Karpas-422 (cell line): Measurements from ENCODE around the gene PTPRR. TPM values are rescaled to one million over a fixed set of nuclear protein-coding genes. Genes with fewer than 3 reads are reported as not detected.

Experiments
- DNase-seq: peaks from one replicate; pipeline ENCODE4 v3.0.0-alpha.2; 2015
- H2AFZ ChIP-seq: fragments of 200-600 bp; sonication (generic); 2 replicates; pipeline ENCODE4 v1.6.1; 2014; ENCODE audit warnings: antibody characterized with exemption, low read length, mixed read lengths
- H3K27ac ChIP-seq: fragments of 200-600 bp; sonication (generic); 2 replicates; pipeline ENCODE4 v1.5.1; 2014; ENCODE audit warnings: mild to moderate bottlenecking, low read length, moderate library complexity
- H3K27me3 ChIP-seq: fragments of 200-600 bp; sonication (generic); 2 replicates; pipeline ENCODE4 v1.6.1; 2014; ENCODE audit warnings: low read length, mixed read lengths
- H3K36me3 ChIP-seq: fragments of 200-600 bp; sonication (generic); 2 replicates; pipeline ENCODE4 v1.6.1; 2014; ENCODE audit warnings: low read length, mixed read lengths; ENCODE audit not compliant: insufficient read depth
- H3K4me1 ChIP-seq: fragments of 200-600 bp; sonication (generic); 2 replicates; pipeline ENCODE4 v1.6.1; 2014; ENCODE audit warnings: mild to moderate bottlenecking, low read length, mixed read lengths
- H3K4me2 ChIP-seq: fragments of 200-600 bp; sonication (generic); 2 replicates; pipeline ENCODE4 v1.6.1; 2014; ENCODE audit warnings: low read length, low read depth, mild to moderate bottlenecking; ENCODE audit not compliant: poor library complexity, severe bottlenecking
- H3K4me3 ChIP-seq: fragments of 200-600 bp; sonication (generic); 2 replicates; pipeline ENCODE4 v1.5.1; 2014; ENCODE audit warnings: mild to moderate bottlenecking, antibody characterized with exemption, low read length, mixed read lengths
- H3K79me2 ChIP-seq: fragments of 200-600 bp; sonication (generic); 2 replicates; pipeline ENCODE4 v1.6.1; 2014; ENCODE audit warnings: mild to moderate bottlenecking, low read length, mixed read lengths
- H3K9ac ChIP-seq: fragments of 200-600 bp; sonication (generic); 2 replicates; pipeline ENCODE4 v1.6.0; 2014; ENCODE audit warnings: low read length
- H3K9me2 ChIP-seq: fragments of 200-600 bp; sonication (generic), shearing (Covaris generic); replicated peaks from 2 replicates; pipeline ENCODE4 v1.6.0; 2014; ENCODE audit warnings: mild to moderate bottlenecking, low read length, moderate library complexity; ENCODE audit not compliant: insufficient read depth
- H3K9me3 ChIP-seq: fragments of 300-700, 200-600 bp; sonication (generic); 2 replicates; pipeline ENCODE4 v1.6.1; 2014; ENCODE audit warnings: low read length, mixed read lengths
- H4K20me1 ChIP-seq: fragments of 200-600 bp; sonication (generic); 2 replicates; pipeline ENCODE4 v1.6.1; 2014; ENCODE audit warnings: mild to moderate bottlenecking, antibody characterized with exemption, low read length, low read depth; ENCODE audit not compliant: insufficient read depth
- total RNA-seq: library from RNA; depleted of rRNA; stranded (reverse); fragments of >200 nt; shearing (Covaris generic); gene quantifications from 2 replicates; pipeline ENCODE4 v1.2.3, GENCODE V29; 2014; ENCODE audit warnings: low replicate concordance

PTPRR gene
- total RNA-seq, 1 experiment from 2014 or later, result not detected

- Histone ChIP-seq H3K9me2 (no peaks in the 10 kb centered on the region), H3K79me2 (no peaks in the 10 kb centered on the region), H2AFZ (no peak overlapping the region), H3K4me1 (no peaks in the 10 kb centered on the region), H3K36me3 (no peaks in the 10 kb centered on the region), H3K27me3 (no peaks in the 10 kb centered on the region; the same call in 1 of the 2 replicates), H3K4me3 (no peak overlapping the region), H3K9me3 (no peaks in the 10 kb centered on the region), H4K20me1 (no peaks in the 10 kb centered on the region), H3K9ac (no peak overlapping the region), H3K27ac (no peak overlapping the region), H3K4me2 (no peak overlapping the region)
- DNase-seq, result no peak
Observed at GRCh38 chr12:70830221-70831061, 90.1 kb downstream of the PTPRR start.

DNA sequence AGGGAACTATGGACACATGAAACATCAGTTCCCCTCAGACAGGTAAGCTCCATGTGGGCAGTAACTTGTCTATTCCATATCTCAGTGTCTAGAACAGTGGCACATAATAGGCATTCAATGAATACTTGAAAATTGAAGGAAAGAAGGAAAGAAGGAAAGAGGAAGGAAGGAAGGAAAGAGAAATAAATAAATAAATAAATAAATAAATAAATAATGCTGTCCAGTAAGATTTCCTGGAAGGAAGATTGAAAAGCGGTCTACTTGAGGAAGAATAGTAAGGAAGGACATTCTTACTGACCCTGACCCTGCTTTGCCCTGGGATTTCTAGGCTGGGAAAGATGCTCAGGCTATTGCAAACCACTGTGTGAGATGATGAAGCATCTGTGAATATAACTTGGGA is 91.5 kb downstream of the PTPRR start:
- H3K4me3 ChIP-seq, result no peak overlapping the region
- no peaks in the 10 kb centered on the region for H3K4me1 ChIP-seq
- no peaks in the 10 kb centered on the region for H3K79me2 ChIP-seq
- H3K27me3 ChIP-seq, result no peaks in the 10 kb centered on the region
- H3K9ac ChIP-seq, result no peak overlapping the region
- H4K20me1 ChIP-seq, result no peaks in the 10 kb centered on the region
- DNase-seq, result no peak
- H2AFZ ChIP-seq, result no peak overlapping the region
- no peak overlapping the region for H3K4me2 ChIP-seq
- H3K9me2 ChIP-seq, result no peaks in the 10 kb centered on the region
- no peak overlapping the region for H3K27ac ChIP-seq
- no peaks in the 10 kb centered on the region for H3K36me3 ChIP-seq
- H3K9me3 ChIP-seq, result no peaks in the 10 kb centered on the region

DNA sequence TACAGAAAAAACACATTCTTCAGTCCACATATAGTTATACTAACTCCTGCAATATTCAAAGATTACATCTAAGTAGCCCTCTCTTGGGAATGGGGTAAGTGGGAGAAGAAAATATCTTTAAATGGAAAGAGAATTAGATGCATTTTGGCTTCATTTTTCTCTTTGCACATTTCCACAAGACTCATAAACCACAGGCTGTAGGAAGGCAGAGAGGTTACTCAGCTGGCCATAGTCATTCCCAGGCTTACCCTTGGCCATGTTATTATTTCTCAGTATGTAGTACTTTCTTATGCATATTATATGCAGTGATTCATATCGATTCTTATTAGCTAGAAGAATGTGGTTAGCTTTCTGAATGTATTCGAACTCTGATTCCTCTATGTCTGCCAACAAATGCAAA is 92.2 kb downstream of the PTPRR start:
- H3K9ac ChIP-seq, result no peak overlapping the region
- no peak for DNase-seq
- no peaks in the 10 kb centered on the region for H3K4me1 ChIP-seq
- no peaks in the 10 kb centered on the region for H3K27me3 ChIP-seq
- no peak overlapping the region for H3K4me3 ChIP-seq
- no peak overlapping the region for H3K27ac ChIP-seq
- no peaks in the 10 kb centered on the region for H3K9me3 ChIP-seq
- H3K36me3 ChIP-seq, result no peaks in the 10 kb centered on the region
- no peaks in the 10 kb centered on the region for H3K79me2 ChIP-seq
- no peaks in the 10 kb centered on the region for H4K20me1 ChIP-seq
- H3K4me2 ChIP-seq, result no peak overlapping the region
- no peak overlapping the region for H2AFZ ChIP-seq
- H3K9me2 ChIP-seq, result no peaks in the 10 kb centered on the region

DNA sequence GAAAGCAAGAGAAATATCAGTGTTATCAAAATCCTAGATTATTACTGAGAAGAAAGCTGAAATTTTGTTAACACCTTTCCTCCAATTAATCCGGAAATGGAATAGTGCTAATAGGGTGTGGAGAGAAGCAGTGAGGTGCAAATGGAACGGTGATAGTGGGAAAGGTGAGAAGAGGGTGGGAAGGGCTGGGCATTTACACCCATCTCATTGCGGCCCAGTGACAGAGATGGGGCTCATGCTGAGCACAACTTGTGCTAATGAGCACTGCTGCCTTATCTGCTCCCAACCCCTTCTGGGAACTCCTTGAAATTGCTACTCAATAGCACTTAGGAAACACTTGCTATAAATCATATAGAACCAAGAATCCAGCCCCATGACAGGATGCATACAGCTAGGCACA is 94.4 kb downstream of the PTPRR start:
- Histone ChIP-seq H3K36me3 (no peaks in the 10 kb centered on the region), H3K79me2 (no peaks in the 10 kb centered on the region), H3K9me2 (no peaks in the 10 kb centered on the region), H2AFZ (no peak overlapping the region), H4K20me1 (no peaks in the 10 kb centered on the region), H3K27ac (no peak overlapping the region), H3K27me3 (no peaks in the 10 kb centered on the region), H3K4me3 (no peak overlapping the region), H3K9ac (no peak overlapping the region), H3K4me1 (no peaks in the 10 kb centered on the region), H3K9me3 (no peaks in the 10 kb centered on the region), H3K4me2 (no peak overlapping the region)
- DNase-seq, result no peak

GRCh38 chr12:70824511-70824910 is 96.0 kb downstream of the PTPRR start:
- no peaks in the 10 kb centered on the region for H3K9me3 ChIP-seq
- no peak overlapping the region for H2AFZ ChIP-seq
- no peak overlapping the region for H3K27ac ChIP-seq
- H3K9ac ChIP-seq, result no peak overlapping the region
- H3K36me3 ChIP-seq, result no peaks in the 10 kb centered on the region
- no peaks in the 10 kb centered on the region for H3K9me2 ChIP-seq
- H4K20me1 ChIP-seq, result no peaks in the 10 kb centered on the region
- no peaks in the 10 kb centered on the region for H3K27me3 ChIP-seq
- H3K4me1 ChIP-seq, result no peaks in the 10 kb centered on the region
- no peaks in the 10 kb centered on the region for H3K79me2 ChIP-seq
- no peak overlapping the region for H3K4me3 ChIP-seq
- H3K4me2 ChIP-seq, result no peak overlapping the region
- no peak for DNase-seq

GRCh38 chr12:70823182-70823976 is 97.2 kb downstream of the PTPRR start:
- no peak for DNase-seq
- no peaks in the 10 kb centered on the region for H3K79me2 ChIP-seq
- no peak overlapping the region for H3K4me3 ChIP-seq
- no peaks in the 10 kb centered on the region for H3K27me3 ChIP-seq
- no peaks in the 10 kb centered on the region for H3K9me3 ChIP-seq
- no peaks in the 10 kb centered on the region for H3K9me2 ChIP-seq
- no peak overlapping the region for H2AFZ ChIP-seq
- H4K20me1 ChIP-seq, result no peaks in the 10 kb centered on the region
- H3K4me1 ChIP-seq, result no peaks in the 10 kb centered on the region
- H3K4me2 ChIP-seq, result no peak overlapping the region
- H3K9ac ChIP-seq, result no peak overlapping the region
- no peaks in the 10 kb centered on the region for H3K36me3 ChIP-seq
- no peak overlapping the region for H3K27ac ChIP-seq

DNA sequence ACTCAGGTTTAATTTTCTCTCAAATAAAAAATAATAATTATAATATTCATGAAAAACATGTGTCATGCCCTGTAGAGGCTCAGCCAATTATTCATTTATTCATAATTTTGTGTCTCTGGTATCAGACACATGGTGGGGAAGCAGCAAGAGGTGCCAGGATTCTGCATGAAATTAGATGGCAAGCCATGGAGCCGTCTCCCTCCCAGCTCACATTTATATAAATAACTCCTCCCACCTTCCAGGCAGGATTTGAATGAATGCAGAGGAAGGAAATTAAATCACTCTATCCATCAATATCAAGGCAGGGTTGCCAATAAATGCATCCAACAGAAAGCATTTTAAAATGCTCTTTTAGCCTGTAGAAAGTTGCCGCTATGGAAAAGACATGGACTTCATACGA is 98.1 kb downstream of the PTPRR start:
- Histone ChIP-seq H3K9me2 (no peaks in the 10 kb centered on the region), H3K9me3 (no peaks in the 10 kb centered on the region), H3K36me3 (no peaks in the 10 kb centered on the region), H3K27me3 (no peaks in the 10 kb centered on the region), H3K79me2 (no peaks in the 10 kb centered on the region), H3K4me2 (no peak overlapping the region), H3K9ac (no peak overlapping the region), H2AFZ (no peak overlapping the region), H4K20me1 (no peaks in the 10 kb centered on the region), H3K27ac (no peak overlapping the region), H3K4me1 (no peaks in the 10 kb centered on the region), H3K4me3 (no peak overlapping the region)
- no peak for DNase-seq

- no peaks in the 10 kb centered on the region for H3K79me2 ChIP-seq
- H3K9me3 ChIP-seq, result no peaks in the 10 kb centered on the region
- no peak overlapping the region for H2AFZ ChIP-seq
- H4K20me1 ChIP-seq, result no peaks in the 10 kb centered on the region
- DNase-seq, result no peak
- H3K9me2 ChIP-seq, result no peaks in the 10 kb centered on the region
- H3K36me3 ChIP-seq, result no peaks in the 10 kb centered on the region
- no peak overlapping the region for H3K27ac ChIP-seq
- no peak overlapping the region for H3K9ac ChIP-seq
- no peak overlapping the region for H3K4me2 ChIP-seq
- H3K4me3 ChIP-seq, result no peak overlapping the region
- H3K27me3 ChIP-seq, result no peaks in the 10 kb centered on the region
- H3K4me1 ChIP-seq, result no peaks in the 10 kb centered on the region
Observed at GRCh38 chr12:70815971-70816391, 104.6 kb downstream of the PTPRR start.
